Caki2 (cell line): ENCODE results near the gene AHDC1. TPM values are rescaled to one million over a fixed set of nuclear protein-coding genes. Genes with fewer than 3 reads are reported as not detected.
A peak's percentile ranks its signal among the peaks of the same experiment; 100 is the strongest.
"Not testable (repeated sequence)": the region's sequence is repeated elsewhere in the genome, so short reads cannot be mapped to it uniquely, and the experiment has no call there.

Experiments
- DNase-seq: peaks from one replicate; pipeline ENCODE4 v3.0.0-alpha.2; 2015; ENCODE audit warnings: low read depth
- in situ Hi-C: cut with HindIII; loops from 2 replicates; pipeline ENCODE4 v1.10.0; 2016; ENCODE audit warnings: low sequenced_read_pairs, low pct_unique_long_range_greater_than_20kb, mixed read lengths
- total RNA-seq: library from RNA; depleted of rRNA; stranded (reverse); fragments of >200 nt; shearing (Covaris generic); gene quantifications from 2 replicates; pipeline ENCODE4 v1.2.3, GENCODE V29; 2014; ENCODE audit warnings: low replicate concordance; rRNA removed

AHDC1 gene
- 0.32 and 0.41 TPM in 2 replicates for total RNA-seq

- DNase-seq = peak; percentile 87
- in situ Hi-C loops = no loop called here
Measured at GRCh38 chr1:27603681-27604578, at the start of gene AHDC1. Gene AHDC1, minus strand, starts transcription at chr1:27604144. Its CDS starts 52,029 bp downstream, at chr1:27552115.

DNA sequence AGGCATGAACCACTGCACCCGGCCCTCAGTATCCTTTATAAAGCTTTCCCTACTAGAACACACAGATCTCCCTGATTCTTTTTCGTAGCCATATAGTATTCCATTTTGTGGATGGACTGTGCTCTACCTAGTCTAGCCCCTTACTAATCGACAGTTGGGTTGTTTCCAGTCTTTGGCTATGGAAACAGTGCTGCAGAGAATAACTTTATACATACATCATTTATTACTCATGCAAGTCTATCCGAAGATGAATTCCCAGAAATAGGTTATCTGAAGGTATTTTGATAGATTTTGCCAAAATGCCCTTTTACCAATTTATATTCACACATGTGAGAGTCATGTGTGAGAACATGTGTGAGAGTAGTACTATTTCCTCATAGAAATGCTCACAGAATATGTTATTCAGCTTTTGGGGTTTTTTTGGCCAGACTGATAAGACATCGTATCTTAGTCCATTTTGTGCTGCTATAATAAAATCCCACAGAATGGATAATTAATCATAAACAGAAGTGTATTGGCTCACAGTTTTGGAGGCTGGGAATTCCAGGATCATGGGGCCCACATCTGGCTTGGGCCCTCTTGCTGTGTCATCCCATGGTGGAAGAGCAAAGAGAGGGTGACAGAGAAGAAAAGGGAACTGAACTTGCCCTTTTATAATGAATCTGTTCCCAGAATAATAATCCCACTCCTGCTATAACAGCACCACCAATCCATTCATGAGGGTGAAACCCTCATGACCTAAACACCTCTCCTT lies 48.3 kb upstream of the AHDC1 start:
- no peak for DNase-seq
- in situ Hi-C loops = no loop called here

GRCh38 chr1:27650539-27651175 lies 46.7 kb upstream of the AHDC1 start:
- in situ Hi-C loops = no loop called here
- peak; percentile 30 for DNase-seq

GRCh38 chr1:27650171-27650538 lies 46.2 kb upstream of the AHDC1 start:
- DNase-seq = no peak
- in situ Hi-C loops = no loop called here

- DNase-seq = no peak
- in situ Hi-C loops = no loop called here
Measured at GRCh38 chr1:27649306-27649635, 45.3 kb upstream of the AHDC1 start.

DNA sequence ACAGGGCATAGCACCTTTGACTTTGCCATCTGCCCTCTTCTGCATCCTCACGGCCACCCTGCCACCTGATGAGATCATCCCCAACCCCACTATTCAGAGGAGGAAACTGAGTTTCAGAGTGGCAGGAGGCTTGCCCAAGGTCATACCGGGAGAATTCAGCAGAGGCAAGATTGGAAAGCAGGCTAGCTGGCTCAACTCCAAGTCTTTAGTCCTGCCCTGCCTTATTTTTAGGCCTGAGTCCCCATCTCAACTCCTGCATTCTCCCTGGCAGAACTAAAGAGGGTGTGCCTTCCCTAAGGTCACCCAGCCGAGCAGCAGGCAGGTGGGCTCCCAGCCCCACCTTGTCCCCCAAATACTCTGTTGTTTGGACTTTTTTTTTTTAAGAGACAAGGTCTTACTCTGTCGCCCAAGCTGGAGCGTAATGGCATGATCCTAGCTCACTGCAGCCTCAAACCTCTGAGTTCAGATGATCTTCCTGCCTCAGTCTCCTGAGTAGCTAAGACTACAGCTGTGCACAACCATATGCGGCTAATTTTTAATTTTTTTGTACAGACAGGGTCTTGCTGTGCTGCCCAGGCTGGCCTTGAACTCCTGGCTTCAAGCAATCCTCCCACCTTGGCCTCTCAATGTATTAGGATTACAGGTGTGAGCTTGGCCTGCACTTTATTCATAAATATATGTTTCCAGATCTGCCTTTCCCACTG lies 44.8 kb upstream of the AHDC1 start:
- in situ Hi-C loops = no loop called here
- DNase-seq = no peak

GRCh38 chr1:27647328-27647727 lies 43.4 kb upstream of the AHDC1 start:
- in situ Hi-C loops = no loop called here
- DNase-seq = no peak

DNA sequence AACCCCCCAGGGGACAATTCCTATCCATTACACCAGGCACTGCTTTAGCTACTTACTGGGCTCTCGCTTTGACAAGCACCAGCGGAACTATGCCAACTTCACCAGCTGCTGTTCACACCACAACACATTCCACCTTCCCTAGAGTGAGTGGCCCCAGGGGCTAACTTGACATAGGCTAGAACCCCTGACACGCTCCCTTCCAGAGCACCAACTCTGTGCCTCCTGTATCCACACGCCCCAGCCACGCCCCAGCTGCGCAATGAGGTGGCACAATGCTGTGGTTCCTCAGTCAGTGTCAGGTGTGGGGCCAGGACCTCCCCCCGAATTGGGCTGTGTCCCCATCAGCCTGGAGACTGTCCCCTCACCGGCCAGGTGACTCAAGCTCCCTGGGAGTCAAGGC lies 42.7 kb upstream of the AHDC1 start:
- in situ Hi-C loops = no loop called here
- no peak for DNase-seq

DNA sequence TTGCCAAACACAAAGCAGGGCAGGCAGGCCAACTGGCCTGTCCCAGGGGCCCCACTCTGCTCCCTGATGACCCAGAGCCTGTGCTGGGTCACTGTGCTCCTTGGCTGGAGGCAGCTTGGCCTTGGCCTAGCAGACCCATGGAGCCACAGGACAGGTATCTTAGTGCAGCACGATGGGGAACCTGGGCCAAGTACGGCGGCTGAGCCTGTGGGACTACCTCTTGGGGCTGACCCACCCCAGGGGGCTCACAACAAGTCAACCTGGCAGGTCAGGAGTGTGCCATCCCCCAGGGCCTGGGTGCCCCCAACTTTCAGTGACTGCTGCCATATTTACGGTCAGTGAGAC lies 41.1 kb upstream of the AHDC1 start:
- no peak for DNase-seq
- in situ Hi-C loops = no loop called here

GRCh38 chr1:27644369-27645070 lies 40.6 kb upstream of the AHDC1 start:
- DNase-seq = no peak
- in situ Hi-C loops = no loop called here

GRCh38 chr1:27643600-27644368 lies 39.8 kb upstream of the AHDC1 start:
- no peak for DNase-seq
- in situ Hi-C loops = no loop called here

GRCh38 chr1:27640514-27640913 lies 36.6 kb upstream of the AHDC1 start:
- in situ Hi-C loops, DNase-seq: not testable (repeated sequence)

DNA sequence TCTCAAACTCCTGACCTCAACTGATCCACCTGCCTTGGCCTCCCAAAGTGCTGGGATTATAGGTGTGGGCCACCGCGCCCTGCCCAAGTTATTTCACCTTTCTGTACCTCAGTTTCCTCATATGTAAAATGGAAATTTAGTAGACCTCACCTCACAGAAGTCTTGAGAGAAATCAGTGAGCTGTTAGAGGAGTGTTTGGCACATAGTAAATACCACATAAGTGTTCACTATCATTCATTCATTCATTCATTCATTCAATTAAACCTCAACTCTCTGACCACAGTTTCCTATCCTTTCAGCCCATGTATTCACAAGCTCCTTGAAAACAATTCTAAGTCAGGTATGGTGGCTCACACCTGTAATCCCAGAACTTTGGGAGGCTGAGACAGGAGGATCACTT lies 34.9 kb upstream of the AHDC1 start:
- in situ Hi-C loops = no loop called here

DNA sequence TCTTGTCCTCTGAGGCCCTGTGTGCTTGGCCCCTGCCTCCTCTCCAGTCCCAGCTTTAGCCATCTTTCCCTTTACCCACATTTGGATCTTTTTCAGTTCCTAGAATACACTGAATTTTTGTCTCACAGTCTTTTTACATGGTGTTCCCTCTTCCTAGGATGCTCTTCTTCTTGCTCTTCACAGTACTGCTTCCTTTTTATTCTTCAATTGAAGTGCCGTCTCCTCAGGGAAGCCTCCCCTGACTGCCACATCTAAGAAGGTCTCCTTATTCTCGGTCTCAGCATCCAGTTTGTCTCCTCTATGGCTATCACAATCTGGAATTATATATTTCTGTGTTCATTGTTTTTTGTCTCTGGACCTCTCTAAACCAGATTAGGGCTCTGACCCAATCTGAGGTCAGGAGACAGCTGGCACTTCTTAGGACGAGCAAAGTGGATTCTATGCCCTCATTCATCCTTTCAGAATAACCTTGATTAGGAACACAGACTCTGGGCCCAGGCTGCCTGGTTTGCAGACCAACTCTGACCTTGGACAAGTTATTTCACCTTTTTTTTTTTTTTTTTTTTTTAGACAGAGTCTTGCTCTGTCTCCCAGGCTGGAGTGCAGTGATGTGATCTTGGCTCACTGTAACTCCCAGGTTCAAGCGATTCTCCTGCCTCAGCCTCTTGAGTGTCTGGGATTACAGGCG lies 34.2 kb upstream of the AHDC1 start:
- DNase-seq = no peak
- in situ Hi-C loops = no loop called here

More for the DNA sequence above, 34.9 kb upstream of the AHDC1 start:
- no peak for DNase-seq

DNA sequence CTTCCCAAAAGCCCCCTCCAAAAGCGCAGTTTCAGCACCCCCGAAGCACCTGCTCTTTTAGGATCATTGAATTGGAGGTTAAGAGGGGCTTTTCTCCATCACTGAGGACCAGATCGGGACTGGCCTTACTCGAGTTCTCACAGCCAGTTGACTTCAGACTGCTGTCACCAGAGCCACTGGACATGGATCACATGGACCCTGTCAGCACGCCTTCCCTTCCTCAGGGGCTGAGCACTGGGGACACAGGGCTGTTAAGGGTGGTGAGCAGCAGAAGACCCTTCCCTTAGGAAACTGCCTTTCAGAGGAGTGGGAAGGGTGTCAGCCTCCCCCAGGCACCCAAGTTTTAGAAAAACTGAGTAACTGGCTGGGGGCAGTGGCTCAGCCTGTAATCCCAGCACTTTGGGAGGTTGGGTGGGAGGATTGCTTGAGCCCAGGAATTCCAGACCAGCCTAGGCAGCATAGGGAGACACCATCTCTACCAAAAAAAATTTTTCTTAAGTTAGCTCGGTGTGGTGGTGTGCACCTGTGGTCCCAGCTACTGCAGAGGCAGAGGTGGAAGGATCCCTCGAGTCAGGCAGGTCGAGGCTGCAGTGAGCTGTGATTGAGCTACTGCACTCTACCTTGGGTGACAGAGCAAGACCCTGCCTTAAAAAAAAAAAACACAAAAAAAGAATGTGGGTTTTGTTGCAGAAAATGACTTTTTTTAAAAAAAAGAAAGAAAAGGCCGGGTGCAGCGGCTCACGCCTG lies 31.6 kb upstream of the AHDC1 start:
- DNase-seq = no peak
- in situ Hi-C loops = no loop called here

DNA sequence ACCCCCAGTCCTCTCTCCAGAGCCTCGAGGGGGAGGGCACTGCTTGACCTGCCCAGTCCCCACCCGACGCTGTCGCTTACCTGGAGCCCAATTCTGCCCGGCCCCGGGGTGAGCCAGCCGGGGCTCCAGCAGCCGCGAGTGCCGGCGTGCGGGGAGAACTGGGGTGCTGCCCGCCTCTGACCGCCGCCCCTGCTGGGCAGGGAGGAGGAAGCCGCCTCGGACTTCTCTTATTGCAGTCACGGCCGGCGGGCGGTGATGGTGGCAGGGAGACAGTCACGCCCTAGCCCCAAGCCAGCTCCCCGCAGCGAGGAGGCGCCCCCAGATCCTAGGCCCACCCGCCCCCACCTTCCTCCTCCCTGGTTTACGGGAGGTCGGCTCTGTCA lies 31.0 kb upstream of the AHDC1 start, which contains the start of gene FGR:
Gene FGR, minus strand, starts transcription at position 201 of the 383 bp plus-strand sequence. CDS start 11,269 bp downstream, outside the sequence.
- no peak for DNase-seq
- in situ Hi-C loops = no loop called here
